ENCODE measurements around the gene IRF1. TPM values are rescaled to one million over a fixed set of nuclear protein-coding genes. Genes with fewer than 3 reads are reported as not detected.

IRF1 gene
- total RNA-seq, 4 donors from 2014 or later = 8.3 to 66.7 (median 16.1) TPM

GRCh38 chr5:132498152-132498551 is 7.6 kb upstream of the IRF1 start:
- TF ChIP-seq, protein P1, sequence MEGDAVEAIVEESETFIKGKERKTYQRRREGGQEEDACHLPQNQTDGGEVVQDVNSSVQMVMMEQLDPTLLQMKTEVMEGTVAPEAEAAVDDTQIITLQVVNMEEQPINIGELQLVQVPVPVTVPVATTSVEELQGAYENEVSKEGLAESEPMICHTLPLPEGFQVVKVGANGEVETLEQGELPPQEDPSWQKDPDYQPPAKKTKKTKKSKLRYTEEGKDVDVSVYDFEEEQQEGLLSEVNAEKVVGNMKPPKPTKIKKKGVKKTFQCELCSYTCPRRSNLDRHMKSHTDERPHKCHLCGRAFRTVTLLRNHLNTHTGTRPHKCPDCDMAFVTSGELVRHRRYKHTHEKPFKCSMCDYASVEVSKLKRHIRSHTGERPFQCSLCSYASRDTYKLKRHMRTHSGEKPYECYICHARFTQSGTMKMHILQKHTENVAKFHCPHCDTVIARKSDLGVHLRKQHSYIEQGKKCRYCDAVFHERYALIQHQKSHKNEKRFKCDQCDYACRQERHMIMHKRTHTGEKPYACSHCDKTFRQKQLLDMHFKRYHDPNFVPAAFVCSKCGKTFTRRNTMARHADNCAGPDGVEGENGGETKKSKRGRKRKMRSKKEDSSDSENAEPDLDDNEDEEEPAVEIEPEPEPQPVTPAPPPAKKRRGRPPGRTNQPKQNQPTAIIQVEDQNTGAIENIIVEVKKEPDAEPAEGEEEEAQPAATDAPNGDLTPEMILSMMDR (IDR thresholded peaks at IDR 0.05; ENCODE audit: low read depth) = no peak

GRCh38 chr5:132497488-132497997 is 7.0 kb upstream of the IRF1 start:
- TF ChIP-seq, protein P1 (IDR thresholded peaks at IDR 0.05; ENCODE audit: low read depth) = no peak

DNA sequence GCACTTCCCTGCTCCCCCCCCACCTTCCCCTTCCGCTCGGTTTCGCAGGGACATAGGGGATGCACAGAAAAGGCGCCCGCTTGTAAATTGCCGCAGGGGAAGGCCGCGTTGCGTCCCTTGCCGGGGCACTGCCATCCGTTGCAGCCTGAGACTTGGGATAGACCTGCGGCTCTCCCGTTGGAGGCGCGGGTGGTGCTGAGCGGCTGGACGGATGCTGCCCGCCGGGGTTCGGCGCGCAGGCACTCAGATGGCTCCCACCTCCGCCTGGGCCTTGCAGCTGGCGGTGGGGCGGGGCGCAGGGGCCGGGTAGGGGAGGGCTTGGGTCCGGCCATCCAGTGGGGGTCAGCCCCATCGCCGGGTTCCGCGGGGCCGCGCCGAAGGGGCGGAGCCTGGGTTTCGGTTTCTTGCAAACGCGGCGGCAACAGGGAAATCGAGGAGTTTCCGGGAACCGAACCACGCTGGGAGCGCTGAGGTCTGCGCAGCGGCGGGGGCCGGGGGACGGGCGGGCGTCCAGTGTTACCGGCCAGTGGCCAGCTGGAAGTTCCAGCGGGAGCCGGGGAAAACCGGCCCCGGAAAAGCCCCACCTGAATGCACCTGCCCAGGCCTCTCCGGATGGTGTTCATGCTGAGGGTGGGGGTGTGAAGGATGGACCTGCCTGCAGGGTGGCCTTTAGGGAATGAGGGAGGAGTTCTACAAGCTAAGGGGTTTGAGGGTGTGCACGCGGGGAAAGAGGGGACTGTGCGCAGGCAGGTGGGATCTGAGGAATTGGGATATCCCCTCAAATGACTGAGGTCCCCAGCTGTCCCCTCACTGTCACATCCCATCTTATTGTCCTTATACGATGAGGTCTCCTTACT is 6.3 kb upstream of the IRF1 start:
- TF ChIP-seq, protein P1 (IDR thresholded peaks at IDR 0.05; ENCODE audit: low read depth) = no peak

GRCh38 chr5:132496191-132496630 is 5.6 kb upstream of the IRF1 start:
- TF ChIP-seq, protein P1 (IDR thresholded peaks at IDR 0.05; ENCODE audit: low read depth) = no peak

DNA sequence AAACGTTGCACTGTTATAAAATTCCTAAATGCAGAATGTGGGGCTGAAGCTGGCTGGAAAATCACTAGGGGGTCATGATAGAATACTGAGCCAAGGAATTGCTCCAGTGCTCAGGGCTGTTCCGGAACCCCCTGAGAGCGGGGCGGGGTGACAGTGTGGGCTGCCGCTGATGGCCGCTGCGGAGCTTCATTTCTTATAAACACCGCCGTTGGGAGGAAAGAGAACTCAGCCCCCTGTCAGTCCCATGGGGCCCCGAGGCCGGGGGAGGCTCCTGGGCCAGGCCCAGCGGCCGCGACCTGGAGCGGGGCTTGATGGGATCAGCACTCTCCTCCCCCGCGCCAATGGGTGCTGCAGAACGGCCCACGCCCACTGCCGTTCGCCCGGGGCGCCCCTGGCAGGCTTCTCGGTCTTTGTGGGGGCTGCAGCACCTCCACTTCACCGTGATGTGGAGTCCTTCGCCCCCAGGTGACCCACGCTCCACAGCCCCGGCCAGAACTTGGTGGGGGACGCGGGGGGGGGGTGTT is 5.2 kb upstream of the IRF1 start:
- TF ChIP-seq, protein P1 (IDR thresholded peaks at IDR 0.05; ENCODE audit: low read depth) = no peak

GRCh38 chr5:132493821-132494220 is 3.2 kb upstream of the IRF1 start:
- TF ChIP-seq, protein P1 (IDR thresholded peaks at IDR 0.05; ENCODE audit: low read depth) = no peak

DNA sequence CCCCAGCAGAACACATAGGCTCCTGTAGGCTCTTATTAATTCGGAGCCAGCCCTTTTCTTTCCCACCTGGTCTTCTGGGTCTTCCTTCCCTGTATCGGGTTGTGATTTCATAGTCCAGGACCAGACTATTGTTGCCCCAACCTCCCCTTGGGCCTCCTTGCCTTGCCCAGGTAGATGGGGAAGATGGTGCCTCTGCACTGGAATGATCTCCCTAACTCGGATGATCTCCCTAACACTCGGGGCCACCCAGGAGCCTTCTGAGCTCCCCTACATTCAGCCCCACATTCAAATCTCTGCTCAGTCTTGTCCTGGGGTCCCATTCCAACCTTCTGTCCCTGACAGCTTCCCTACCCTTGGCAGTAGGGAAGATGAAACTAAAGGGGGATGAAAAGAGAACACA is 2.7 kb upstream of the IRF1 start:
- TF ChIP-seq, protein P1 (IDR thresholded peaks at IDR 0.05; ENCODE audit: low read depth) = no peak
